Measurements from ENCODE around the gene COMMD3. TPM values are rescaled to one million over a fixed set of nuclear protein-coding genes. Genes with fewer than 3 reads are reported as not detected.

Gene COMMD3
- total and polyA plus RNA-seq, 2 donors (not counting 1 experiment from before 2014, with no cell fraction given) = 46.0 to 74.3 TPM

- peaks cover 4% of the 10 kb centered on the region in 2 donors for H3K4me1 ChIP-seq (ENCODE audit: control insufficient read depth in 2 of 2, insufficient read depth in 2 of 2, low read length in 2 of 2)
- H3K79me2 ChIP-seq (ENCODE audit: control insufficient read depth, insufficient read depth, low read length) = no peaks in the 10 kb centered on the region
- Mint-ChIP-seq H3K4me1 (peaks cover 6% of the 10 kb centered on the region), H3K27ac (no peak overlapping the region), H3K9me3 (ENCODE audit: insufficient read depth) (no peaks in the 10 kb centered on the region), H3K27me3 (no peaks in the 10 kb centered on the region), H3K4me3 (no peak overlapping the region)
- H3K27me3 ChIP-seq (replicated peaks in 1 of 4; ENCODE audit: control extremely low read depth in 1 of 4, control insufficient read depth in 3 of 4, insufficient read depth in 4 of 4, low read length in 3 of 4) = no peaks in the 10 kb centered on the region
- ChIA-PET POLR2A (no interaction called here), CTCF (no interaction called here)
- no peak overlapping the region for H2AFZ ChIP-seq (ENCODE audit: insufficient read depth, low read depth, low read length, poor library complexity, severe bottlenecking)
- no peaks in the 10 kb centered on the region for H3K9me3 ChIP-seq (ENCODE audit: control extremely low read depth in 1 of 3, control insufficient read depth in 2 of 3, insufficient read depth in 1 of 3, low read length in 2 of 3)
- DNase-seq (no peak), ATAC-seq (ENCODE audit: low read depth) (no peak)
- no peak overlapping the region for H3K9ac ChIP-seq (ENCODE audit: low read length)
- no peaks in the 10 kb centered on the region for H3K36me3 ChIP-seq (replicated peaks in 1 of 2; ENCODE audit: control extremely low read depth in 1 of 2, control insufficient read depth in 1 of 2, extremely low read depth in 1 of 2, insufficient read depth in 2 of 2, low read length in 1 of 2)
- TF ChIP-seq CTCF (IDR thresholded peaks at IDR 0.05) (no peak), EZH2 (IDR thresholded peaks at IDR 0.05; ENCODE audit: borderline replicate concordance, insufficient read depth, low read depth, low read length, poor library complexity, severe bottlenecking) (no peak)
- 100% methylated on average over 1 of the region's 6 CpGs for WGBS (ENCODE audit: insufficient coverage)
- intact Hi-C loops (cut with micrococcal nuclease) = no loop called here
- H3K4me3 ChIP-seq (ENCODE audit: control extremely low read depth in 1 of 5, extremely low read depth in 1 of 5, insufficient read depth in 1 of 5, low read depth in 2 of 5, low read length in 4 of 5) = no peak overlapping the region
- H3K4me2 ChIP-seq (replicated peaks; ENCODE audit: low read depth, low read length, poor library complexity, severe bottlenecking) = no peak overlapping the region
- no peaks in the 10 kb centered on the region for H4K20me1 ChIP-seq (ENCODE audit: control insufficient read depth, insufficient read depth, low read length, poor library complexity, severe bottlenecking)
- H3K27ac ChIP-seq (ENCODE audit: low read length in 2 of 2) = no peak overlapping the region
These were observed 47.1 kb downstream of the COMMD3 start for GRCh38 chr10:22363305-22363704.

- Histone ChIP-seq H3K4me3 (ENCODE audit: control extremely low read depth in 1 of 5, extremely low read depth in 1 of 5, insufficient read depth in 1 of 5, low read depth in 2 of 5, low read length in 4 of 5) (no peak overlapping the region), H3K9me3 (ENCODE audit: control extremely low read depth in 1 of 3, control insufficient read depth in 2 of 3, insufficient read depth in 1 of 3, low read length in 2 of 3) (no peaks in the 10 kb centered on the region), H3K4me1 (ENCODE audit: control insufficient read depth in 2 of 2, insufficient read depth in 2 of 2, low read length in 2 of 2) (peaks cover 4% of the 10 kb centered on the region in 2 donors), H3K79me2 (ENCODE audit: control insufficient read depth, insufficient read depth, low read length) (no peaks in the 10 kb centered on the region), H3K27me3 (replicated peaks in 1 of 4; ENCODE audit: control extremely low read depth in 1 of 4, control insufficient read depth in 3 of 4, insufficient read depth in 4 of 4, low read length in 3 of 4) (no peaks in the 10 kb centered on the region), H3K36me3 (replicated peaks in 1 of 2; ENCODE audit: control extremely low read depth in 1 of 2, control insufficient read depth in 1 of 2, extremely low read depth in 1 of 2, insufficient read depth in 2 of 2, low read length in 1 of 2) (no peaks in the 10 kb centered on the region), H4K20me1 (ENCODE audit: control insufficient read depth, insufficient read depth, low read length, poor library complexity, severe bottlenecking) (no peaks in the 10 kb centered on the region), H2AFZ (ENCODE audit: insufficient read depth, low read depth, low read length, poor library complexity, severe bottlenecking) (no peak overlapping the region), H3K27ac (ENCODE audit: low read length in 2 of 2) (no peak overlapping the region), H3K9ac (ENCODE audit: low read length) (no peak overlapping the region), H3K4me2 (replicated peaks; ENCODE audit: low read depth, low read length, poor library complexity, severe bottlenecking) (no peak overlapping the region)
- intact Hi-C loops (cut with micrococcal nuclease) = loop anchor here (5.0 kb wide), 1 partner anchor 53 kb away; no protein-coding TSS in a partner anchor
- POLR2A ChIA-PET = no interaction called here
- Mint-ChIP-seq H3K27me3 (no peaks in the 10 kb centered on the region), H3K4me3 (no peak overlapping the region), H3K4me1 (peaks cover 10% of the 10 kb centered on the region), H3K9me3 (ENCODE audit: insufficient read depth) (no peaks in the 10 kb centered on the region), H3K27ac (no peak overlapping the region)
- WGBS (ENCODE audit: insufficient coverage) = 100% methylated on average over 1 of the region's 5 CpGs
- DNase-seq (no peak), ATAC-seq (ENCODE audit: low read depth) (no peak)
- TF ChIP-seq CTCF (IDR thresholded peaks at IDR 0.05) (no peak), EZH2 (IDR thresholded peaks at IDR 0.05; ENCODE audit: borderline replicate concordance, insufficient read depth, low read depth, low read length, poor library complexity, severe bottlenecking) (no peak)
- CTCF ChIA-PET = no interaction called here
These were observed 48.4 kb downstream of the COMMD3 start for GRCh38 chr10:22364407-22365140.

All from B cell (primary cell).